GM19467 (cell line): ENCODE results near the gene ZNF502.
"Not testable (repeated sequence)": the region's sequence is repeated elsewhere in the genome, so short reads cannot be mapped to it uniquely, and the experiment has no call there.

Source experiments
- ATAC-seq: cut with Tn5 transposase; IDR thresholded peaks from one replicate; pipeline ENCODE4 v1.9.1; 2021; ENCODE audit warnings: mild to moderate bottlenecking, moderate library complexity; ENCODE audit not compliant: unreplicated experiment

ZNF502 gene

GRCh38 chr3:44712455-44713075, at the start of gene ZNF502:
TSS of gene ZNF502 (plus strand) at chr3:44712660. CDS start at chr3:44720262, 7,602 bp downstream.
- ATAC-seq, result no peak

DNA sequence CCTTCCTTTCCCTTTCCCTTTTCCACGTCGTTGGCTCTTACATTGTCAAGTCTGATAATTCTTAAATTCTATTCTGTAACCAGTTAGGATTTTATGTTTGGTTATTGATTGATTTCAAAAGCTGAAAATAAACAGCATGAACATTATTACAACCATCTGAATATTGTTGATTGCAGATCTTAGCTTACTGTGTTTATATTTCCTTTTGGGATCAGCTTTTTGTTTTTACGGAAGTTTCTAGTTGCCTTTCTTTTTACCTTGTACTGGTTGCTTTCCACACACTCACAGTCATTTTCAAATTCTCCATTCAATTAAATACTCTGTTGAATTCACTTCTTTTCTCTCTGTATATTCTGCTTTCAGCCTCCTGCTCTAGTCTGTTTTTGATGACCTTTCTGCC, 47.3 kb upstream of the ZNF502 start:
- ATAC-seq, result no peak

- ATAC-seq, result no peak
Observed at GRCh38 chr3:44666346-44666745, 46.1 kb upstream of the ZNF502 start.

DNA sequence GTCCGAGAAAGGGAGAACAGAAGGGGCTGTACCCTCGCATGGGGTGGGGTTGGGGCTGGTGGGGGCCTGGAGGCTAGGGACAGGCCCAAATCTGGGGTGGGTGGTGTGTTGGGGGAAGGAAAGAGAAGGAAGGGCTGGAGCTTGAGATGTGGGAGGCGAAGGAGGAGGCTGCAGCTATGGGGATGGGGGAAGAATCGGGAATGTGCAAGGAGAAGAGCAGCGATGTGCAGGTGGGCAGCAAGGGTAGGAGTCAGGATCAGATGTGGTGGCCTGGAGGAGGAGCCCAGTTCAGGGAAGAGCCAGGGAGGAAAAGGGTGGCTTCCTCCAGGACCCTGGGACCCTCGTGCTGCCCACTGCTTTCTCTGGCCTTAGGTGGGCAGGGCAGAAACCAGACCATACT, 42.7 kb upstream of the ZNF502 start:
- no peak for ATAC-seq

GRCh38 chr3:44673466-44673865, 39.0 kb upstream of the ZNF502 start:
- ATAC-seq, result not testable (repeated sequence)

DNA sequence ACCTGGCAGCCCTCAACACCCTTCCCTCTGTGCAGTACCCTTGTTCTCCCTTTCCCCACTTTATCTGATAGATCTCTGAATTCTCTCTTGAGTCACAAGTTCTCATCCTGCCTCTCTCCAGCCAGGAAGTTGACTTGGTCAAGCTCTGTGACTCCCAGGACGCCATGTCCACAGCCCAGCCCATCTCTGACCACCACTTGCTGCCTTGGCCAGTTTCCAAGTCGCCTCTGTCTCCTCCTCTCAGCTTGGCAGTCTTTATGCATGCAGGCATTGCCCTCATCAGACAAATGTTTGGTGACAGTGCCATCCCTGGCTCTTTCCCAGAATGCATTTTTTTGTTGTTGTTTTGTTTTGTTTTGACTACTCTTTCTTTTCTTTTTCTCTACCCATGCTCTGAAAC, 38.2 kb upstream of the ZNF502 start:
- no peak for ATAC-seq

DNA sequence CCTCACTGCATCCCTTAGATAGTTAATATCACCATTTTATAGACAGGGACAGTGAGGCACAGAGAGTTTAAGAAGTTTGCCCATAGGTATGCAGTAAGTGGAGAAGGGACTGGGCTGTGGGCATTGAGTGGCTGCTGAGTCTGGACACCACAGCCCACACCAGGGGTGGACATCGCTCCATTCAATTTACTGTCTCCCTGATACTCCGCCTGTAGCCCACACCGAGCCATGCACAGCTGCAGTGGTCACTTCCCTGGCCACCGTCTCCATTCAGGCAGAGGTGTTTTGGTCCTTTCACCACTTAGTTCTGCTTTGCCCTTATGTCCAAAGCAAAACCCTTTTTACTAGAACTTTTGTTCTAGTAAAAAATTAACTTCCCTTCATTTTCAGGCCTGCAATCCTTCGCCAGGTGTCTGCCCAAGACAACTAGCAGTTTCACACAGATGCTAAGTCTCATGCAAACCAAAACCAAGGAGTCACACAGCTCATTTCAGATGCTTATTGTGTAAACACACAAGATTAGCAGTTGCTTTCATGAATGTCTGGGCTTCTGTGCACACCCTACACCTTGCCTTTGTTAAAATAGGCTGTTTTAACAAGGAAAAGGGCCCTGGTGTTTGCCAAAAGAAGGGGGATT, 33.9 kb upstream of the ZNF502 start:
- no peak for ATAC-seq

GRCh38 chr3:44680921-44681455, 31.5 kb upstream of the ZNF502 start:
- no peak for ATAC-seq

DNA sequence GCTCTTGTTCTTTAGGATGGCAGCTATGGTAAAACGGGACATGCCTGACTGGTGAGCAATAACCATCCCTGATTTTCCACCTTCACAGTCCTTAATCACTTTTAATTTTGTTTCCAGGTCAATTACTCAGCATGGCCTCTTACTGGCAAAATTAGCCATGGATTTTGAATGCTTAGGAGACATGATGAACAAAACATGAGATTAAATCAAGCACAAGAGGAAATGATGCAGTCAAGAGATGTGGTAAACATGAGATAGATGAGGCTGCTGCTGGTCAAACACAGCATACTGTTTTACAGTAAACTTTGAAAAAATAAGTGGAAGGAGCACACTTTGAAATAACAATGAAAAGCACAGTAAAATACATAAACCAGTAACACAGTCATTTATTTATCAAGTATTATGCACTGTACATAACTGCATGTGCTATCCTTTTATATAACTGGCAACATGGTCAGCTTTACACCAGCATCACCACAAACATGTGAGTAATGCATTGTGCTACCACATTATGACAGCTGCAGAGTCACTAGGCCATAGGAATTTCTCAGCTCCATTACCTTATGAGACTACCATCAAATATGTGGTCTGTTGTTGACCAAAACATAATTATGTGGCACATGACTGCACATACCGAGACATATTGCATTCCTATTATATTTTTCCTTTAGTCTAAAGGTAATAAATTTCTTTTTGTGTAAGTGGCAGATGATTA, 30.1 kb upstream of the ZNF502 start:
- ATAC-seq, result no peak

GRCh38 chr3:44685128-44685800, 27.2 kb upstream of the ZNF502 start:
- peak; percentile 86 for ATAC-seq

DNA sequence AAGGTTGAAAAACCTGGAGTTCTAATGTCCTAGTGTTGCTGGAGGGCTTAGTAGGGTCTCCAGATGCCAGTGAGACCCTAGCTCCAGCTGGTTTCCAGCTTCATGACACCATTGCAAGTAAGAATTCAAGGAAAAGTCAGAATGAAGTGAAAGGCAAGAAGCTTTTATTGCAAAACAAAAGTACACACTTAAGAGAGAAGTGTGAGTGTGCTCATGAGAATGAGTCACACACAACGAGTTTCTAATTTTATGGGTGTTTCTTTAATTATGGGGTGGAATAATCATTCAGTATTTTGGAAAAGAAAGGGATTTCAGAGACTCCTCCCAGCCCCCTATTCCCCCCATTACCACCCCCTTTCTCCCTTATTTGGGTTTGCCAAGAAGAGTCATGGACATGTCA, 24.6 kb upstream of the ZNF502 start:
- no peak for ATAC-seq

DNA sequence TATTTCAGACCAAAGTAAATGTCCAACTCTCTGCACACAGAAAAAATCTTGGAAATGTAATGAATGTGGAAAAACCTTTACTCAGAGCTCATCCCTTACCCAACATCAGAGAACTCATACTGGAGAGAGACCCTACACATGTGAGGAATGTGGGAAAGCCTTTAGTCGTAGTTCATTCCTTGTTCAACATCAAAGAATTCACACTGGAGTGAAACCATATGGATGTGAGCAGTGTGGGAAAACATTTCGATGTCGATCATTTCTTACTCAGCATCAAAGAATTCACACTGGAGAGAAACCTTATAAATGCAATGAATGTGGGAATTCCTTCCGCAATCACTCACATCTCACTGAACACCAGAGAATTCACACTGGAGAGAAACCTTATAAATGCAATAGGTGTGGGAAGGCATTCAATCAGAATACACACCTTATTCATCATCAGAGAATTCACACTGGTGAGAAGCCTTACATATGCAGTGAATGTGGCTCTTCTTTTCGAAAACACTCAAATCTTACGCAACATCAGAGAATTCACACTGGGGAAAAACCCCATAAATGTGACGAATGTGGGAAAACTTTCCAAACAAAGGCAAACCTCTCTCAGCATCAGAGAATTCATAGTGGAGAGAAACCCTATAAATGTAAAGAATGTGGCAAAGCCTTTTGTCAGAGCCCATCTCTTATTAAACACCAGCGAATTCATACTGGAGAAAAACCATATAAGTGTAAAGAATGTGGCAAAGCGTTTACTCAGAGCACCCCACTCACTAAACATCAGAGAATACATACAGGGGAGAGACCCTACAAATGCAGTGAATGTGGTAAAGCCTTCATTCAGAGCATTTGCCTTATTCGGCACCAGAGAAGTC, 9.0 kb downstream of the ZNF502 start:
- ATAC-seq, result no peak

GRCh38 chr3:44722103-44722401, 9.6 kb downstream of the ZNF502 start:
- ATAC-seq, result no peak

- peak; percentile 80 for ATAC-seq
Observed at GRCh38 chr3:44729384-44729910, 17.0 kb downstream of the ZNF502 start, which contains the start of gene ZNF501. TSS of gene ZNF501 (plus strand) at chr3:44729635. CDS start at chr3:44734422, 4,787 bp downstream.

GRCh38 chr3:44734646-44735168, 22.2 kb downstream of the ZNF502 start:
- no peak for ATAC-seq

- peak; percentile 1 for ATAC-seq
Observed at GRCh38 chr3:44761101-44761423, 48.6 kb downstream of the ZNF502 start.

DNA sequence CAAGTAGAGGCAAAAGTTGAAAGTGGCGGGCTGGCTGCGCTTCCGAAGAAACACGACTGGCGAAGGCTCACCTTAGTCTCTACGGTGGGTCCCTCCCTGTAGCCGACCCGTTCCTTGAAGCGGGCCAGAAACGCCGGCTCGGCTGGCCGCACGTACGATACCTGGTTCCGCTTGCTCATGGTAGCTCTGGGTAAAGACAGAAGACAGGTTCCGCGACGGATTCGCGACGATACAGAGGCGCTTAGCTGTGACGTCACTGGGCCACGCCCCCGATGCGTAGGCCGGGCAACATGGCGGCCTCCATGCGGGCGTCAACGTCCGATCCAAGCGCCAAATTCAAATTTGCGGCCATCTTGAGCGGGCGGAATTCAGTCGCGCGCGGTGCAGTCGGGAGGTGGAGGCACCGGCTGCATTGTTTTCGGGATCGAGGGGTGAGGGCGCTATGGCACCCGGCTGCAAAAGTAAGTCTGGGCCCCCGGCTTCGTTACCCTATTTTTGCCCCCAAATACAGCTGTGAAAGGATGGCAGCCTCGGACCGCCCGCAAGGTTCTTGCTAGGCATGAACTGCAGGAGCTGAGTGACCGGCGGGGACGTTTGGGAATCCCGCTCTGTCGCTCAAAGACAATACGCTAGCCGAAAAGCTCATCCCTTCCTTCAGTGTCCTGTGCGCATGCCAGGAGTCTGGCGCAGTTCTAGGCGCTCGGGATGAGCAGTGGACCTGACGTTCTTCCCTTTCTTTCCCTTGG, 49.1 kb downstream of the ZNF502 start, which contains the start of the genes KIAA1143 and KIF15:
Gene KIAA1143 (minus strand): TSS at position 196 of the 746 bp plus-strand sequence. CDS start 17 bp downstream, at position 179.
Gene KIF15 (plus strand): TSS at position 371 of the 746 bp plus-strand sequence. CDS start 72 bp downstream, at position 443.
- ATAC-seq, result peak; percentile 91

DNA sequence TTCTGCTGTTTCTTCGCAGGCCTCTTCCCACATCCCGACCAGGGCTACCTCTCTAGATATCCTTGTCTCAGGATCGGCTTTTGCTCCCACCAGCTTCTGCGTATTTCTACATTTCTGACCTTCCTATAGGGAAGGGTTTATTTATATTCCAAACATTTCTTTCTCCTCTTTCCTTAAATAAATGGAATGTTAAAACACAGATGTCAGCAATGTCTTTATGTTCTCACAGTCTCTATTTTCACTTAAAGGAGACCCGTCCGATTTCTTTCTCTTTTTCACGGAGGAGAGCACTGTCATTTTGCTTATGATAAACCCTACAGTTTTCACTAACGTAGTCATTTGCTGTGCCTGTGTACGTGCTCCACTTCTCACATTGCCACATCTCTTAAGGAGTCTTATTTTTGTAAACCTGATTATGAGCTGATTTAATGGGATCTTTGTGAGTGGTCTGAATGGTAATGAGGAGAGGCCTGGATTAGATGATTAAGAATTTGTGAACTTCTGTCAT, 49.8 kb downstream of the ZNF502 start:
- no peak for ATAC-seq

DNA sequence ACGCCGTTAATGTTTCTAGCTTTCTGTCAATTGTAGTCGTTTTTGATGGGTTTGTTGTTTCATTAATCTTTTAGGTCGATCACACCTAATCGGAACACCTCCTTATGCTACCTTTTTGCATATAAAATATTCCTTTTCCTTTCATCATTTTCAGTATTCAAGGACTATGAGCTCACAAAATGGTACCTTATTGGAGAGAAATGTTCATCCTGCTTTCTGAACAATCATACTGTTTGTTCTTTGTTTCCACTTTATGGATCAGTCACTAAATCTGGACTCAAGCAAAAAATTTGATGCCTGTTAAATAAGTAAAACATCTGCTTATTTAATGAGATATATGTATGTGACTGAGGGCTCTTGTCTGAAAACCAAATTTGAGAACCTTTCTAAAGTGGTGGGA, 50.2 kb downstream of the ZNF502 start:
- no peak for ATAC-seq
